DMS 273 treated with DMSO at 0.1 percent for 48 hours (cell line): Measurements from ENCODE around the gene GOLGA6C.
"Not testable (repeated sequence)": the region's sequence is repeated elsewhere in the genome, so short reads cannot be mapped to it uniquely, and the experiment has no call there.

Experiments used
- DNase-seq: peaks from one replicate; lab custom pipeline; 2025; lab: John Stamatoyannopoulos, UW

GOLGA6C gene

GRCh38 chr15:75314552-75315290, 56.6 kb downstream of the GOLGA6C start:
- no peak for DNase-seq

- DNase-seq: not testable (repeated sequence)
Measured at GRCh38 chr15:75319231-75319897, 61.2 kb downstream of the GOLGA6C start.
